ENCODE measurements around the gene ATP13A4.

GRCh38 chr3:193498215-193498614 is 56.5 kb downstream of the ATP13A4 start:
- TF ChIP-seq CTCF (IDR thresholded peaks at IDR 0.05) (no peak), POLR2A (IDR thresholded peaks at IDR 0.05) (no peak)

Data from thyroid gland (tissue), 4 donors.